Ureter (tissue), 1 donor: ENCODE data around the gene DMAP1. TPM values are rescaled to one million over a fixed set of nuclear protein-coding genes. Genes with fewer than 3 reads are reported as not detected.

ENCODE experiments used
- DNase-seq: peaks from one replicate; pipeline ENCODE4 v3.0.0-alpha.2; 2020; ENCODE audit warnings: low spot score
- total RNA-seq: library from RNA; stranded (reverse); gene quantifications from one replicate; pipeline ENCODE4 v1.2.4, GENCODE V29; 2023
- donor health status: DM: yes; HTN: yes; CAD: no.

Gene DMAP1
- 47.6 TPM for total RNA-seq

GRCh38 chr1:44213222-44214112 is at the start of gene DMAP1:
TSS of gene DMAP1 (plus strand) at chr1:44213471. CDS start at chr1:44213754, 283 bp downstream.
- DNase-seq, result peak; percentile 89

- no peak for DNase-seq
Observed at GRCh38 chr1:44168520-44169098, 44.7 kb upstream of the DMAP1 start.

- DNase-seq, result no peak
Observed at GRCh38 chr1:44170281-44170823, 42.9 kb upstream of the DMAP1 start.

- DNase-seq, result no peak
Observed at GRCh38 chr1:44174630-44175029, 38.6 kb upstream of the DMAP1 start.

- no peak for DNase-seq
Observed at GRCh38 chr1:44200336-44200735, 12.9 kb upstream of the DMAP1 start.

GRCh38 chr1:44206545-44206944 is 6.7 kb upstream of the DMAP1 start:
- peak; percentile 9 for DNase-seq

GRCh38 chr1:44208226-44208625 is 5.0 kb upstream of the DMAP1 start:
- no peak for DNase-seq

- DNase-seq, result no peak
Observed at GRCh38 chr1:44210595-44210994, 2.7 kb upstream of the DMAP1 start.

- peak; percentile 39 for DNase-seq
Observed at GRCh38 chr1:44212355-44213221, 683 bp upstream of the DMAP1 start.

- peak; percentile 82 for DNase-seq
Observed at GRCh38 chr1:44217809-44218410, 4.6 kb downstream of the DMAP1 start.

GRCh38 chr1:44218503-44219300 is 5.4 kb downstream of the DMAP1 start:
- peak; percentile 39 for DNase-seq

GRCh38 chr1:44219301-44219626 is 6.0 kb downstream of the DMAP1 start:
- DNase-seq, result no peak

GRCh38 chr1:44220001-44220751 is 6.9 kb downstream of the DMAP1 start:
- DNase-seq, result peak; percentile 38

GRCh38 chr1:44220755-44221154 is 7.5 kb downstream of the DMAP1 start:
- no peak for DNase-seq

- DNase-seq, result no peak
Observed at GRCh38 chr1:44221769-44222168, 8.5 kb downstream of the DMAP1 start.

- no peak for DNase-seq
Observed at GRCh38 chr1:44222397-44223186, 9.3 kb downstream of the DMAP1 start.

- no peak for DNase-seq
Observed at GRCh38 chr1:44223187-44223610, 9.9 kb downstream of the DMAP1 start.

GRCh38 chr1:44225761-44226160 is 12.5 kb downstream of the DMAP1 start:
- DNase-seq, result no peak

GRCh38 chr1:44227211-44227610 is 13.9 kb downstream of the DMAP1 start:
- no peak for DNase-seq
